ENCODE results near the gene DUS1L.

Gene DUS1L

GRCh38 chr17:82086941-82087906 is 21.6 kb upstream of the DUS1L start:
- Histone ChIP-seq H3K4me3 (ENCODE audit: low read depth, low read length) (no peak overlapping the region), H3K36me3 (peaks cover 99% of the 10 kb centered on the region)

GRCh38 chr17:82085931-82086764 is 20.5 kb upstream of the DUS1L start:
- peaks cover 2% of the 10 kb centered on the region for H3K9me3 ChIP-seq (ENCODE audit: severe bottlenecking)
- peaks cover 97% of the 10 kb centered on the region for H3K36me3 ChIP-seq
- H3K27ac ChIP-seq: no peak overlapping the region
- TF ChIP-seq CTCF (IDR thresholded peaks at IDR 0.05; ENCODE audit: low read depth, low read length): no peak
- H3K4me3 ChIP-seq (ENCODE audit: low read depth, low read length): no peak overlapping the region
- H3K27me3 ChIP-seq (ENCODE audit: insufficient read depth, low read depth, severe bottlenecking): no peaks in the 10 kb centered on the region
- no peak for DNase-seq

More at GRCh38 chr17:82086941-82087906, 21.6 kb upstream of the DUS1L start:
- no peak for DNase-seq
- no peak for TF ChIP-seq CTCF (IDR thresholded peaks at IDR 0.05; ENCODE audit: low read depth, low read length)
- Histone ChIP-seq H3K27me3 (ENCODE audit: insufficient read depth, low read depth, severe bottlenecking) (no peaks in the 10 kb centered on the region), H3K27ac (no peak overlapping the region), H3K9me3 (ENCODE audit: severe bottlenecking) (peaks cover 2% of the 10 kb centered on the region)

- no peak for TF ChIP-seq CTCF (IDR thresholded peaks at IDR 0.05; ENCODE audit: low read depth, low read length)
- Histone ChIP-seq H3K27ac (no peak overlapping the region), H3K4me3 (ENCODE audit: low read depth, low read length) (no peak overlapping the region), H3K36me3 (peaks cover 97% of the 10 kb centered on the region), H3K9me3 (ENCODE audit: severe bottlenecking) (peaks cover 2% of the 10 kb centered on the region), H3K27me3 (ENCODE audit: insufficient read depth, low read depth, severe bottlenecking) (no peaks in the 10 kb centered on the region)
- DNase-seq: no peak
Measured at GRCh38 chr17:82085031-82085861, 19.6 kb upstream of the DUS1L start.

- no peaks in the 10 kb centered on the region for H3K9me3 ChIP-seq (ENCODE audit: severe bottlenecking)
- no peak overlapping the region for H3K4me3 ChIP-seq (ENCODE audit: low read depth, low read length)
- DNase-seq: no peak
- no peak overlapping the region; the same call in 1 of the 2 replicates for H3K27ac ChIP-seq
- no peaks in the 10 kb centered on the region for H3K27me3 ChIP-seq (ENCODE audit: insufficient read depth, low read depth, severe bottlenecking)
- no peak for TF ChIP-seq CTCF (IDR thresholded peaks at IDR 0.05; ENCODE audit: low read depth, low read length)
- H3K36me3 ChIP-seq: peaks cover 97% of the 10 kb centered on the region
Measured at GRCh38 chr17:82084373-82085030, 18.9 kb upstream of the DUS1L start.
